GM20431 (cell line): ENCODE results near the gene BCCIP.

Experiments
- in situ Hi-C: fragments of 300-500 bp; cut with MseI, MboI; formaldehyde crosslinking; loops from one replicate; pipeline ENCODE4 v1.15.0; 2020; ENCODE audit warnings: low sequenced_read_pairs; ENCODE audit not compliant: unreplicated experiment

BCCIP gene

GRCh38 chr10:125822878-125823662 is at the start of gene BCCIP, which contains the start of gene UROS:
BCCIP (plus strand) TSS chr10:125823546; CDS start chr10:125823558, 12 bp downstream.
UROS (minus strand) TSS chr10:125823258; CDS start chr10:125816499, 6,759 bp downstream.
- in situ Hi-C loops, result no loop called here

GRCh38 chr10:125773687-125774543 is 49.4 kb upstream of the BCCIP start:
- in situ Hi-C loops, result no loop called here

- in situ Hi-C loops, result no loop called here
Measured at GRCh38 chr10:125774581-125775191, 48.7 kb upstream of the BCCIP start.

- in situ Hi-C loops, result no loop called here
Measured at GRCh38 chr10:125775491-125776106, 47.7 kb upstream of the BCCIP start, which contains the start of gene MMP21. MMP21 (minus strand) TSS chr10:125775821; CDS start chr10:125775821, 0 bp downstream.

- in situ Hi-C loops, result no loop called here
Measured at GRCh38 chr10:125777806-125778205, 45.5 kb upstream of the BCCIP start.

- in situ Hi-C loops, result no loop called here
Measured at GRCh38 chr10:125778556-125778955, 44.8 kb upstream of the BCCIP start.

- in situ Hi-C loops, result no loop called here
Measured at GRCh38 chr10:125779403-125780327, 43.7 kb upstream of the BCCIP start.

- in situ Hi-C loops, result no loop called here
Measured at GRCh38 chr10:125781374-125781773, 42.0 kb upstream of the BCCIP start.

- in situ Hi-C loops, result no loop called here
Measured at GRCh38 chr10:125782054-125782453, 41.3 kb upstream of the BCCIP start.

- in situ Hi-C loops, result no loop called here
Measured at GRCh38 chr10:125782616-125783015, 40.7 kb upstream of the BCCIP start.

- in situ Hi-C loops, result no loop called here
Measured at GRCh38 chr10:125783408-125783807, 39.9 kb upstream of the BCCIP start.

GRCh38 chr10:125783957-125784356 is 39.4 kb upstream of the BCCIP start:
- in situ Hi-C loops, result no loop called here

GRCh38 chr10:125785791-125786190 is 37.6 kb upstream of the BCCIP start:
- in situ Hi-C loops, result no loop called here

GRCh38 chr10:125788156-125789034 is 35.0 kb upstream of the BCCIP start:
- in situ Hi-C loops, result no loop called here

GRCh38 chr10:125792342-125793300 is 30.7 kb upstream of the BCCIP start:
- in situ Hi-C loops, result no loop called here

- in situ Hi-C loops, result no loop called here
Measured at GRCh38 chr10:125795128-125795527, 28.2 kb upstream of the BCCIP start.

- in situ Hi-C loops, result no loop called here
Measured at GRCh38 chr10:125795637-125796190, 27.6 kb upstream of the BCCIP start.
